ENCODE results near the gene DZIP3.

DZIP3 gene

GRCh38 chr3:108569336-108569735 lies 20.2 kb upstream of the DZIP3 start:
- TF ChIP-seq CTCF (conservative IDR thresholded peaks at IDR 0.05), result no peak
- H3K27ac ChIP-seq, result no peak overlapping the region

DNA sequence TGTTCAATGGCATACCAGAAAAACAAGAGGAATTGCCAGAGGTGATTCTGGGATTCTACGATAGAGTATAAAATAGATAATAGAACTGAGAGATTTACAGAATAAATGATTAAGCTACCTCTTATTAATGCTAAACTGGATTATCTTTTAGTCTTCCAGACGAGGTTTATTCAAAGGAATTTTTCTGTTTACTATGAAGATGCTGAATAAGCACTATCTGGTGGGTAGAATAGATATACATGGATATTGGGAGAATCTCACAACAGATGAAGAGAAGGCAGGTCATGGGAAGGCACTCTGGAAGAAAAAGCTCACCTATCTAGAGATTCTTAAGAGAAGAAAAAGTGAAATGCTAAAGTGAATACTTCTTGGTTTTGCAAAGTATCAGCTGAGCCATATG lies 11.5 kb upstream of the DZIP3 start:
- no peak for TF ChIP-seq CTCF (conservative IDR thresholded peaks at IDR 0.05)
- H3K27ac ChIP-seq, result no peak overlapping the region

DNA sequence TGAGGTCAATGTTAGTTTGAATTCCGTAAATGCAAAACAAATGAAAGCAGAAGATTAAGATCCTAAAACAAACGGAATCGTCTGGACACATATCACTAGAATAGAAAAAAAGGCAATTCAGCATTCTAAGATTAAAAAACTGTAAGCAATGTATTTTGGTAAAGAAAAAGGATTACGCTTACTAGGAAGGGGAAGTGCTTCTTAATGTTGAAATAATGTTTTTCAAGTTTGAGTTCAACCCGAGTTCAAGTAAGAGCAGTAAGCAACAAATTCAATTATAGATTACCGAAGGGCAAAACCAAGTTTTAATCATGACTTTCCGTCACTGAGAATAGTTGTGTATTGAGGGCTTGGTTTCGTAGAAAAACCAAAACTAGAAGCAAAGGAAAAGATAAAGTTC lies 921 bp upstream of the DZIP3 start:
- TF ChIP-seq CTCF (conservative IDR thresholded peaks at IDR 0.05), result no peak
- H3K27ac ChIP-seq, result peak overlapping the region; percentile 89

DNA sequence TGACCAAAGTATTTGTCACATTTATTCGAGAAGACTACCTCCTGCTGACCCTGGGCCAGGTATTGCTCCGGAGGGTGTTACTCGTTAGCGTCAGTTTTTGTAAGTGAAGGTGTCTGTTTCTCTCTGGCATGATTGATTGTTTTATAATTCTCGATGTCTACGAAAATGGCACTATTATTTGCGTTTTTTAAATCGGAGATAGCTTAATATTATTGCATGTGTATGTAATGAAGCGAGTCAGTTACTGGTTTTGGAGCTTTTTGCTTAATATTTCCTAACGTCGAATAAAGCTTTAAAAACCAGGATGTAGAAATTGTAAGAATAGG lies 439 bp downstream of the DZIP3 start:
- TF ChIP-seq CTCF (conservative IDR thresholded peaks at IDR 0.05), result peak; percentile 20; the same call in 1 of the 2 replicates
- H3K27ac ChIP-seq, result peak overlapping the region; percentile 89

- peak overlapping the region; percentile 89 for H3K27ac ChIP-seq
- TF ChIP-seq CTCF (conservative IDR thresholded peaks at IDR 0.05), result no peak
Observed at GRCh38 chr3:108590460-108590859, 938 bp downstream of the DZIP3 start.

DNA sequence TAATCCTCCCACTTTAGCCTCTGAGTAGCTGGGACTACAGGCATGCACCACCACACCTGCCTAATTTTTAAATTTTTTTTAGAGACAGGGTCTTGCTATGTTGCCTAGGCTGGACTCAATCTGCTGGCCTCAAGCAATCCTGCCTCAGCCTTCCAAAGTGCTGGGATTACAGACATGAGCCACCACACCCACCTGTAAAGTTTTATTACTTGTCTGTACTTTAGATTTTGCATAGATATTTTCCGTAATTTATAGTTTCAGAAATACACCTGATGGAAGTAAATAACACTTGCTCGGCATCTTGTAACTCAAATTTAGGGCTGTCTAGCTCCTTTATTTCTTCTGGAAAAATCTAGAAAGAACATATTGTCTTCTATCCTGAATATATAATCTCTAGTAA lies 5.8 kb downstream of the DZIP3 start:
- H3K27ac ChIP-seq, result no peak overlapping the region
- TF ChIP-seq CTCF (conservative IDR thresholded peaks at IDR 0.05), result no peak

DNA sequence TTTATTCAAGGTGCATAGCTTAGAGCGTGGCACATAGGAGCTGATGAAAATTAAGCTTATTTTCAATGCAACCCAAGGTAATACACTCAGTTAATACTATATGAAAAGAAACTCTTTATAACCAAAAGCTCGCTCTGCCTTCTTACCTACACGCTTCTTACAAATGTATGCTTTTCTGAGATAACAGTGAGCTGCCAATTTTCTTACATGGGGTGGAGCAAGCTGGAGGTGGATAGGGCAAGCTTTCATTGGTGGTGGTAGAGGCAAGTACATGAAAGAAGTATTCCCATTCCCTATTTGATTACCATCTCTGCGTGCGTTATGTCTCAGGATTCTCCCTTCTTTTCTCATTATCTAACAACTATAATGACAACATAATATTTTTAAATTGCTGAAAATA lies 8.9 kb downstream of the DZIP3 start:
- H3K27ac ChIP-seq, result no peak overlapping the region
- no peak for TF ChIP-seq CTCF (conservative IDR thresholded peaks at IDR 0.05)
